Natural killer cell (primary cell): ENCODE data around the gene IGF1R. TPM values are rescaled to one million over a fixed set of nuclear protein-coding genes. Genes with fewer than 3 reads are reported as not detected.

Experiments used
- ATAC-seq, 3 donors: fragments of 150-1000 bp in 2 of 3; fragments of 200-7000 bp in 1 of 3; cut with Tn5 transposase; 1 replicate in 1 of 3; 2 replicates in 2 of 3; pipeline ENCODE4 v1.10.0; 2021; ENCODE audit warnings: mild to moderate bottlenecking in 2 of 3, moderate library complexity in 2 of 3
- DNase-seq, 2 donors: peaks; one replicate each; pipeline versions ENCODE4 v3.0.0 to v3.0.0-alpha.2; 2013 to 2021; ENCODE audit warnings: mixed read lengths in 1 of 2
- H3K27ac ChIP-seq: one replicate; pipeline ENCODE4 v1.5.1; 2013; ENCODE audit warnings: mild to moderate bottlenecking, low read length
- H3K27me3 ChIP-seq: one replicate; pipeline ENCODE4 v1.6.1; 2013; ENCODE audit warnings: low read length; ENCODE audit not compliant: control insufficient read depth, insufficient read depth
- H3K36me3 ChIP-seq: one replicate; pipeline ENCODE4 v1.6.1; 2013; ENCODE audit warnings: low read length; ENCODE audit not compliant: control insufficient read depth, insufficient read depth
- H3K4me1 ChIP-seq: one replicate; pipeline ENCODE4 v1.6.1; 2013; ENCODE audit warnings: low read length; ENCODE audit not compliant: control insufficient read depth, insufficient read depth
- H3K4me3 ChIP-seq: one replicate; pipeline ENCODE4 v1.5.1; 2013; ENCODE audit warnings: low read length
- H3K9me3 ChIP-seq: one replicate; pipeline ENCODE4 v1.6.1; 2013; ENCODE audit warnings: low read length; ENCODE audit not compliant: control insufficient read depth, insufficient read depth
- H3K27ac Mint-ChIP-seq, 2 donors: one replicate each; pipeline ENCODE4 v1.8.0; 2022; ENCODE audit warnings: mild to moderate bottlenecking in 2 of 2, mixed read lengths in 2 of 2, moderate library complexity in 1 of 2
- H3K27me3 Mint-ChIP-seq, 2 donors: one replicate each; pipeline ENCODE4 v1.8.0; 2022; ENCODE audit warnings: low read depth in 2 of 2, mixed read lengths in 2 of 2
- H3K36me3 Mint-ChIP-seq: one replicate; pipeline ENCODE4 v1.8.0; 2022; ENCODE audit warnings: mixed read lengths
- H3K4me1 Mint-ChIP-seq, 2 donors: one replicate each; pipeline ENCODE4 v1.8.0; 2022; ENCODE audit warnings: mixed read lengths in 2 of 2
- H3K4me3 Mint-ChIP-seq: one replicate; pipeline ENCODE4 v1.8.0; 2022; ENCODE audit warnings: mild to moderate bottlenecking, moderate library complexity, mixed read lengths
- H3K9me3 Mint-ChIP-seq, 2 donors: one replicate each; pipeline ENCODE4 v1.8.0; 2022; ENCODE audit warnings: mixed read lengths in 2 of 2
- CTCF ChIP-seq: fragments of 200-600 bp; IDR thresholded peaks from one replicate; pipeline ENCODE4 v1.8.0; 2022; ENCODE audit warnings: antibody characterized with exemption
- WGBS: methylation state at CpG from one replicate; pipeline ENCODE4 v1.1.7; 2013; ENCODE audit warnings: missing lambda C conversion rate; ENCODE audit not compliant: insufficient coverage; 5-methylcytosine and 5-hydroxymethylcytosine counted together
- intact Hi-C: fragments of 100-400 bp; cut with micrococcal nuclease; formaldehyde crosslinking; loops from one replicate; pipeline ENCODE4 v1.14.2; 2022
- total RNA-seq, 4 donors: library from RNA; stranded (reverse); fragments of 120-200 nt in 1 of 4; gene quantifications; one replicate each; pipeline versions ENCODE4 v1.2.3 to v1.2.4, GENCODE V29; 2013 to 2022

Gene IGF1R
- total RNA-seq, 3 donors from 2014 or later (not counting 1 experiment from before 2014, with no cell fraction given), result 47.3 to 50.7 (median 49.0) TPM

DNA sequence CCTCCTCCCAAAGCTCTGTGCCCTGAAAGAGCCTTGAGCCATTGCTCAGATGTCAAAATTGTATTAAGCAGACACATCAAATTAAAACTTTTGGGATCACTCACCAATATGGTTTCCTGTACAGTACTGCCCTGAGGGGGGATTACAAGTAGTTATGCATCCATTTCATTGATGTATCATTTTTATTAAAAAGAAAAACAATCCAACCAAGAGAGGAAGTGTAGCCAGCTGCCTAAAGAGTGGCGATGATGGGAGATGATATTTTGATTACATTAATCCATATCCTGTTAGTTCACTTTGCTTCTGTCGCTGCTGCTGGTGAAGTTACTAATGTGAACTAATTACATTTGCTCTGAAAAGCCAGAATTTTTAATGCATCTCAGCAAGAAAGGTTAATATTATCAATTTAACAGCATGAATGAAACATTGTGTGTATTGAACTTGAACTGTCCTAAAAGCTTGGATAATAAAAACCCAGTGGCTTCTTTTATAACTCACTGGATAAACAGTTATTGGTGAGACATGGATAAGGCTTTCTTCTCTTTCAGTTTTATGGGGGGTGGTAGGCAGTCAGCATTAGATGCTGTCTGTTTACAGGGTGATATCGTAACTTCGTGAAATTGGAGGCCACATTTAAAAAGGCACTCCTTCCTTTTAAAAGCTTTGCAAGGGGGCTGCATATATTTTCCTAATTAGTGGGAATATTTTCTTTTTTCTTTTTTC, 87.7 kb downstream of the IGF1R start:
- H3K27me3 ChIP-seq, result no peaks in the 10 kb centered on the region
- Mint-ChIP-seq H3K27ac (peak overlapping the region; percentile 45 to 73), H3K36me3 (no peaks in the 10 kb centered on the region), H3K4me1 (peaks cover 48 to 62% of the 10 kb centered on the region in 2 donors), H3K4me3 (no peak overlapping the region), H3K9me3 (no peaks in the 10 kb centered on the region), H3K27me3 (no peaks in the 10 kb centered on the region)
- DNase-seq, result no peak
- no peaks in the 10 kb centered on the region for H3K36me3 ChIP-seq
- no peak for ATAC-seq
- no peak overlapping the region for H3K27ac ChIP-seq
- TF ChIP-seq CTCF, result no peak
- intact Hi-C loops, result no loop called here
- no peaks in the 10 kb centered on the region for H3K9me3 ChIP-seq
- H3K4me3 ChIP-seq, result no peak overlapping the region
- peaks cover 14% of the 10 kb centered on the region for H3K4me1 ChIP-seq
- no CpG with 5 or more reads among the region's 4 CpGs for WGBS

DNA sequence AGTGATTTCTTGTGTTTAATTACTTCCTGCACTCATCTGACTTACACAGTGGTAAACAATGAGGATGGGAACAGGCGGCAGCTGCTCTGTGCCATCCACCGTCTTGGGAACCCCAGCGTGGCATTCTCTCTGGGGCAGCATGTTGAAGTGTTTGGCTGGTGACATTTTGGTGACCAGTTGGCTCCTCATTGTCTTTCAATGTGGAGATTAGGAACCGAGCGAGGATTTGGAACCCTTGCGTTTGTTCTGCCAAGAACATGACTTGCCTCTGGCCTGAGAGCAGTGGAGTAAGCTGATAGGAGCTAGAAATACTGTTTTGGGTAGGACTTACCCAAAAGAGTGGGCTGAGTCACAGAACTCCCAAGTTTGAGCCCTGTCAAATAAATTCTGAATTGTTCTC, 88.8 kb downstream of the IGF1R start:
- no peak for TF ChIP-seq CTCF
- Mint-ChIP-seq H3K4me3 (no peak overlapping the region), H3K27ac (no peak overlapping the region), H3K9me3 (no peaks in the 10 kb centered on the region), H3K4me1 (peaks cover 48 to 73% of the 10 kb centered on the region in 2 donors), H3K36me3 (no peaks in the 10 kb centered on the region), H3K27me3 (no peaks in the 10 kb centered on the region)
- H3K4me3 ChIP-seq, result no peak overlapping the region
- H3K36me3 ChIP-seq, result no peaks in the 10 kb centered on the region
- H3K4me1 ChIP-seq, result peaks cover 7% of the 10 kb centered on the region
- no peak overlapping the region for H3K27ac ChIP-seq
- no peaks in the 10 kb centered on the region for H3K9me3 ChIP-seq
- no peak for ATAC-seq
- H3K27me3 ChIP-seq, result no peaks in the 10 kb centered on the region
- WGBS, result 94% methylated on average over 6 of the region's 6 CpGs
- intact Hi-C loops, result no loop called here
- DNase-seq, result no peak

GRCh38 chr15:98737721-98738120, 89.4 kb downstream of the IGF1R start:
- Mint-ChIP-seq H3K27ac (no peak overlapping the region), H3K4me3 (no peak overlapping the region), H3K4me1 (peaks cover 48 to 75% of the 10 kb centered on the region in 2 donors), H3K36me3 (no peaks in the 10 kb centered on the region), H3K9me3 (no peaks in the 10 kb centered on the region), H3K27me3 (no peaks in the 10 kb centered on the region)
- peaks cover 7% of the 10 kb centered on the region for H3K4me1 ChIP-seq
- H3K27me3 ChIP-seq, result no peaks in the 10 kb centered on the region
- no peak overlapping the region for H3K27ac ChIP-seq
- no peaks in the 10 kb centered on the region for H3K36me3 ChIP-seq
- intact Hi-C loops, result no loop called here
- H3K4me3 ChIP-seq, result no peak overlapping the region
- 84% methylated on average over 7 of the region's 7 CpGs for WGBS
- H3K9me3 ChIP-seq, result no peaks in the 10 kb centered on the region
- DNase-seq (no peak), ATAC-seq (no peak)
- TF ChIP-seq CTCF, result no peak
